Vagina (tissue), 2 donors: Measurements from ENCODE around the gene FGF18.

ENCODE experiments used
- CTCF ChIP-seq, 3 experiments: fragments of 450-650 bp in 2 of 3; fragments of 200-600 bp in 1 of 3; sonication (generic) in 1 of 3; IDR thresholded peaks; one replicate each; pipeline ENCODE4 v1.5.1; 2017 to 2019; ENCODE audit warnings: antibody characterized with exemption in 3 of 3, mild to moderate bottlenecking in 2 of 3, moderate library complexity in 2 of 3
- POLR2A ChIP-seq, 2 donors: fragments of 450-650 bp; IDR thresholded peaks; one replicate each; pipeline ENCODE4 v1.6.1; 2017; ENCODE audit warnings: antibody characterized with exemption in 2 of 2, mild to moderate bottlenecking in 2 of 2, moderate library complexity in 2 of 2

DNA sequence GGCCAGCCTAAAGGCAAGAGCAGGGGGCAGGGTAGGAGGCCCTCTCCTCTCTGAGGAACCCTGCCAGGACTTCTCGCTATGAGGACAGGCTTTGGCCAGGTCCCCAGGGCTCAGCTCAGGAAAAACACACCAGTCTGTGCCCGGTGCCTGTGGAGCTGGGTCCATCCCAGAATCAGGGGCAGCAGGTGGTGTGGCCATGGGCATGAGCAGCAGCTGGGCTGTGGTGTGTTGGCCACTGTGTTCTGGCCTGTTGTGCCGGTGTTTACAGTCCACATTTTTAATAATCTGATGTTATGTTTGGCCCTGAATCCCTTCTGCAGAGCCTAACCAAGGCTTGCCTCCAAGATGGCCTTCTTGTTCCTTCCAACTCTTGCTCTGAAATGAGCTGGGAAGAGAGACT, 77.0 kb downstream of the FGF18 start:
- TF ChIP-seq CTCF (IDR thresholded peaks at IDR 0.05) (no peak), POLR2A (IDR thresholded peaks at IDR 0.05) (no peak)
